Activated CD8-positive, alpha-beta T cell treated with anti-CD3 and anti-CD28 coated beads, Interleukin-2, amount 10 ng/mL, durations not matched to agents 7 days and 5 days (primary cell): ENCODE data around the gene UBE2D3. TPM values are rescaled to one million over a fixed set of nuclear protein-coding genes. Genes with fewer than 3 reads are reported as not detected.
"Not testable (repeated sequence)": the region's sequence is repeated elsewhere in the genome, so short reads cannot be mapped to it uniquely, and the experiment has no call there.

Experiments used
- ATAC-seq: fragments of 150-1000 bp; cut with Tn5 transposase; one replicate; pipeline ENCODE4 v1.10.0; 2021; ENCODE audit warnings: moderate library complexity
- CTCF ChIA-PET: fragments of 350-600 bp; sonication (Branson Sonifier 250); formaldehyde crosslinking; loops from one replicate; lab custom pipeline; 2021; ENCODE audit warnings: antibody characterized with exemption; lab: Charles Lee
- POLR2A ChIA-PET: fragments of 350-600 bp; sonication (Branson Sonifier 250); formaldehyde crosslinking; loops from one replicate; lab custom pipeline; 2021; ENCODE audit warnings: antibody characterized with exemption; lab: Charles Lee
- DNase-seq: peaks from one replicate; pipeline ENCODE4 v3.0.0-alpha.2; 2020
- H3K27ac Mint-ChIP-seq: one replicate; pipeline ENCODE4 v1.8.0; 2021; ENCODE audit warnings: mild to moderate bottlenecking, mixed read lengths
- H3K27me3 Mint-ChIP-seq: one replicate; pipeline ENCODE4 v1.8.0; 2021; ENCODE audit warnings: low read depth, mixed read lengths
- H3K36me3 Mint-ChIP-seq: one replicate; pipeline ENCODE4 v1.8.0; 2021; ENCODE audit warnings: low read depth, mixed read lengths
- H3K4me1 Mint-ChIP-seq: one replicate; pipeline ENCODE4 v1.8.0; 2021; ENCODE audit warnings: low read depth, mixed read lengths
- H3K4me3 Mint-ChIP-seq: one replicate; pipeline ENCODE4 v1.8.0; 2021; ENCODE audit warnings: mild to moderate bottlenecking, mixed read lengths
- H3K9me3 Mint-ChIP-seq: one replicate; pipeline ENCODE4 v1.8.0; 2022; ENCODE audit warnings: mixed read lengths; ENCODE audit not compliant: insufficient read depth
- total RNA-seq, 2 experiments: library from RNA; stranded (reverse); gene quantifications; one replicate each; pipeline ENCODE4 v1.2.3, GENCODE V29; 2021

The UBE2D3 gene
- 100 to 1,000 TPM; 388 to 409 TPM for total RNA-seq

DNA sequence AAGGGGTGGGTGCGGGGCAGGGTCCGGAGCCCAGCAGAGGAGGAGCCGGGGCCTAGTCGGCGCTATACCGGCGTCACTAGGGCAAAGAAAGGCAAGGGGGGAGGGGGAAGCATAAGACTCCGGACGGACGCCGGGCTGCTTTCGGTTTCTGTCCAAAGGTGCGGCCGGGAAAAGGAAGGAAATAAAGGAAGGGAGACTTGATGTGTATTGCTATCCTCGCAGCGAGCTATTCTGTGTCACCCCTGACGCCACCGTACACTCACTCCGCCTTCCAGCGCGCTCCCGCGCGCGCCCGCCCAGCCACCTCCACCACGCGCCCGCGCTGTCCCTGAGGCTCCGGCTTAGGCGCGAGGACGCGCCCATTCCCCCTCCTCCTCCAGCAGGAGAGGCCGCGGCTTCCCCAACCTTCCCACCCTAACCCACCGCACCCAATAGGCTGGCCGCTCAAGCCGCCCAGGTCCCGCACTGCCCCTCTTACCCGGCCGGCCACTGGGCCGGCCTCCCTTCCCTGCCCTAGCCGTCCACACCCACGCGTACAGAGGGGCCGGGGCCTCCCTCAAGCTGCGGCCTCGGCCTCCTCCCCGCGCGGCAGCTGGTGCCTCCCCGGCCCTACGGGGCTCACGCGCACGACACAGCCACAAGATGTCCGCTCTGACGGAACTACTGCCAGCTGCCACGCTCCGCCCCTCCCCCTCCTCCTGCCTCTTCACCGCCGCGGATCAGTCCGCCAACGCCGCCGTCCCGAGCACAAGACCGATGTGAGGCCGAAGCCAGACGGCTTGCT is at the start of gene UBE2D3:
Gene UBE2D3, minus strand, starts transcription at position 662 of the 784 bp plus-strand sequence. CDS start 1,043 bp downstream, outside the sequence.
- POLR2A ChIA-PET: interaction anchor here (0.6 to 10.8 kb wide), 39 partner anchors 10 to 482 kb away, joined by 3 to 346 read pairs (median 5); partner anchors contain the start of genes CISD2, MANBA, NFKB1 and SLC39A8
- Mint-ChIP-seq H3K27ac (no peak within 1 kb of the TSS), H3K9me3 (no peaks in the 10 kb centered on the region), H3K4me3 (no peak within 1 kb of the TSS), H3K36me3 (peaks cover 17% of the 10 kb centered on the region), H3K4me1 (peaks cover 34% of the 10 kb centered on the region), H3K27me3 (no peaks in the 10 kb centered on the region)
- peak; percentile 54 for ATAC-seq
- CTCF ChIA-PET: interaction anchor here (0.7 to 4.4 kb wide), 16 partner anchors 10 to 482 kb away, joined by 3 to 48 read pairs (median 4); partner anchors contain the start of genes BDH2, CISD2, MANBA and SLC39A8
- DNase-seq: peak; percentile 96

- peaks cover 11% of the 10 kb centered on the region for H3K9me3 Mint-ChIP-seq
- peaks cover 39% of the 10 kb centered on the region for H3K4me1 Mint-ChIP-seq
- ChIA-PET POLR2A (interaction anchor here (4.5 kb wide), 1 partner anchor 45 kb away, joined by 29 read pairs; the partner anchor contains the start of gene UBE2D3), CTCF (no interaction called here)
- H3K27me3 Mint-ChIP-seq: no peaks in the 10 kb centered on the region
- peak overlapping the region; percentile 8 for H3K27ac Mint-ChIP-seq
- ATAC-seq (no peak), DNase-seq (no peak)
- no peak overlapping the region for H3K4me3 Mint-ChIP-seq
- peaks cover 53% of the 10 kb centered on the region for H3K36me3 Mint-ChIP-seq
Observed at GRCh38 chr4:102871772-102872171, 44.4 kb upstream of the UBE2D3 start.

- CTCF ChIA-PET: interaction anchor here (0.7 to 3.9 kb wide), 8 partner anchors 9 to 437 kb away, joined by 3 to 48 read pairs (median 3); partner anchors contain the start of gene UBE2D3
- DNase-seq: no peak
- no peak for ATAC-seq
- H3K27me3 Mint-ChIP-seq: no peaks in the 10 kb centered on the region
- POLR2A ChIA-PET: interaction anchor here (0.6 to 5.4 kb wide), 22 partner anchors 8 to 525 kb away, joined by 3 to 346 read pairs (median 4); partner anchors contain the start of genes MANBA, NFKB1, SLC39A8 and UBE2D3
- H3K9me3 Mint-ChIP-seq: no peaks in the 10 kb centered on the region
- peaks cover 58% of the 10 kb centered on the region for H3K4me1 Mint-ChIP-seq
- H3K27ac Mint-ChIP-seq: peak overlapping the region; percentile 98
- peak overlapping the region; percentile 98 for H3K4me3 Mint-ChIP-seq
- H3K36me3 Mint-ChIP-seq: peaks cover 44% of the 10 kb centered on the region
Observed at GRCh38 chr4:102869569-102870197, 42.3 kb upstream of the UBE2D3 start.

- ChIA-PET CTCF (interaction anchor here (0.7 to 3.9 kb wide), 9 partner anchors 9 to 437 kb away, joined by 3 to 48 read pairs (median 3); partner anchors contain the start of gene UBE2D3), POLR2A (interaction anchor here (0.6 to 5.4 kb wide), 24 partner anchors 9 to 524 kb away, joined by 3 to 346 read pairs (median 4); partner anchors contain the start of genes MANBA, NFKB1, SLC39A8 and UBE2D3)
- Mint-ChIP-seq H3K27me3 (no peaks in the 10 kb centered on the region), H3K4me1 (peaks cover 62% of the 10 kb centered on the region), H3K4me3 (peak within 1 kb of the TSS; percentile 98), H3K9me3 (no peaks in the 10 kb centered on the region), H3K27ac (peak within 1 kb of the TSS; percentile 98), H3K36me3 (peaks cover 43% of the 10 kb centered on the region)
- DNase-seq (peak; percentile 95), ATAC-seq (peak; percentile 88)
Observed at GRCh38 chr4:102868781-102869568, 41.6 kb upstream of the UBE2D3 start, which contains the start of gene CISD2. CISD2 (plus strand) TSS chr4:102868992; CDS start chr4:102869085, 93 bp downstream.

DNA sequence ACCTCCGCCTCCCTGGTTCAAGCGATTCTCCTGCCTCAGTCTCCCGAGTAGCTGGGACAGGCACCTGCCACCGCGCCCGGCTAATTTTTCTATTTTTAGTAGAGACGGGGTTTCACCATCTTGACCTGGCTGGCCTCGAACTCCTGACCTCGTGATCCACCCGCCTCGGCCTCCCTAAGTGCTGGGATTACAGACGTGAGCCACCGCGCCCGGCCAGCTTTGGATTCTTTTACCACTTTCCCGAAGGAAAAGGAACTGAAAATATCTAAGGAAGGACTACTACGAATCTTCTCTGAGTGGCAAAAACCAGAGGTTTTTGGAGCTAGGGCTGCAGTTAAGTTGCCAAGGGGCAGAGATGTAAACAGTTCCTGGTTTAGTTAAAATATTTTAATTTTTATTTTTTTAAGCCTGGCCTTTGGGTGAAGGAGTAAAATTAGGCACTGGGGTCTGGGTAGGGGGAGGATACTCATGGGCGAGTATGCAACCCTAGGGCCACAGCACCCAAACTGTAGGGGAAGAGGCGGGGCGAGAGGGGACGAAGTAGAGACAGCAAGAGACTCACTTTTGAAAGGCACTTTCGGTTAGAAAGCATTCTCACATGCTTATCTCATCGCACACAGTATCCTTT is 40.9 kb upstream of the UBE2D3 start:
- H3K36me3 Mint-ChIP-seq: peaks cover 42% of the 10 kb centered on the region
- H3K4me3 Mint-ChIP-seq: peak overlapping the region; percentile 98
- CTCF ChIA-PET: interaction anchor here (1.2 to 3.9 kb wide), 5 partner anchors 8 to 141 kb away, joined by 3 to 48 read pairs (median 3); partner anchors contain the start of gene UBE2D3
- H3K27ac Mint-ChIP-seq: peak overlapping the region; percentile 98
- DNase-seq (peak; percentile 39), ATAC-seq (no peak)
- POLR2A ChIA-PET: interaction anchor here (0.8 to 5.4 kb wide), 13 partner anchors 10 to 523 kb away, joined by 3 to 346 read pairs (median 6); partner anchors contain the start of genes MANBA, NFKB1, SLC39A8 and UBE2D3
- peaks cover 6% of the 10 kb centered on the region for H3K9me3 Mint-ChIP-seq
- peaks cover 62% of the 10 kb centered on the region for H3K4me1 Mint-ChIP-seq
- no peaks in the 10 kb centered on the region for H3K27me3 Mint-ChIP-seq

GRCh38 chr4:102867278-102868152 is 40.2 kb upstream of the UBE2D3 start:
- ChIA-PET CTCF (interaction anchor here (1.3 to 3.9 kb wide), 3 partner anchors 41 to 142 kb away, joined by 3 to 48 read pairs (median 9); partner anchors contain the start of gene UBE2D3), POLR2A (interaction anchor here (0.9 to 5.4 kb wide), 8 partner anchors 30 to 367 kb away, joined by 4 to 346 read pairs (median 8); partner anchors contain the start of genes MANBA, NFKB1 and UBE2D3)
- peaks cover 40% of the 10 kb centered on the region for H3K36me3 Mint-ChIP-seq
- DNase-seq (no peak), ATAC-seq (no peak)
- no peaks in the 10 kb centered on the region for H3K27me3 Mint-ChIP-seq
- peak overlapping the region; percentile 98 for H3K27ac Mint-ChIP-seq
- peak overlapping the region; percentile 98 for H3K4me3 Mint-ChIP-seq
- peaks cover 57% of the 10 kb centered on the region for H3K4me1 Mint-ChIP-seq
- H3K9me3 Mint-ChIP-seq: peaks cover 9% of the 10 kb centered on the region

DNA sequence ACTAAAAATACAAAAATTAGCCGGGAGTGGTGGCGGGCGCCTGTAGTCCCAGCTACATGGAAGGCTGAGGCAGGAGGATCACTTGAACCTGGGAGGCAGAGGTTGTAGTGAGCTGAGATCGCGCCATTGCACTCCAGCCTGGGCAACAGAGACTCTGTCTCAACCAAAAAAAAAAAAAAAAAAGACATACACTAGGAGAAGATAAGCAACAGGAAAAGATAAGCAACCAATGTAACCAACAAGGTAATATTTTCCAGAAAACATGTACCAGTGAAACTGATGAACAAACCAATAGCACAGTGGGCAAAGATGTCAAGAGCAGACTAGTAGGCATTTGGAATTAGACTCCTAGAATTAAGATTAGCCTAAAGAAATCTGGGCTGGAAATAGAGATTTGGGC is 38.0 kb upstream of the UBE2D3 start:
- Mint-ChIP-seq H3K36me3 (peaks cover 48% of the 10 kb centered on the region), H3K9me3 (peaks cover 14% of the 10 kb centered on the region), H3K4me1 (peaks cover 45% of the 10 kb centered on the region), H3K27ac (peak overlapping the region; percentile 43)
- ATAC-seq, DNase-seq, H3K27me3 Mint-ChIP-seq, CTCF ChIA-PET, H3K4me3 Mint-ChIP-seq: not testable (repeated sequence)
- POLR2A ChIA-PET: interaction anchor here (0.7 to 5.4 kb wide), 2 partner anchors 26 to 40 kb away, joined by 3 to 346 read pairs; partner anchors contain the start of gene UBE2D3

DNA sequence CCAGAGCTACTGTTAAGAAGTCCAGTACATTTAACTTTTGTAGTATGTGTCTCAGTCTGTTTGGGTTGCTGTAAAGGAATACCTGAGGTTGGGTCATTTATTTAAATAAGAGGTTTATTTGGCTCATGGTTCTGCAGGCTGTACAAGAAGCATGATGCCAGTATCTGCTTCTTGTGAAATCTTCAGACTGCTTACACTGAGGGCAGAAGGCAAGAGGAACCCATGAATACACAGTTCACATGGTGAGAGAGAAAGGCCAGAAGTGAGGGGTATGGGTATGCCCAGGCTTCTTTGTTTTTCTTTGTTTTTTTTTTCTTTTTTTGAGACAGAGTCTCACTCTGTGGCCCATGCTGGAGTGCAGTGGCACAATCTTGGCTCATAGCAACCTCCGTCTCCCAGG is 35.4 kb upstream of the UBE2D3 start:
- peaks cover 25% of the 10 kb centered on the region for H3K9me3 Mint-ChIP-seq
- H3K36me3 Mint-ChIP-seq: peaks cover 59% of the 10 kb centered on the region
- no peak overlapping the region for H3K4me3 Mint-ChIP-seq
- no peak for ATAC-seq
- no peak overlapping the region for H3K27ac Mint-ChIP-seq
- peaks cover 42% of the 10 kb centered on the region for H3K4me1 Mint-ChIP-seq
- H3K27me3 Mint-ChIP-seq: no peaks in the 10 kb centered on the region
- POLR2A ChIA-PET: interaction anchor here (2.3 kb wide), 1 partner anchor 35 kb away, joined by 6 read pairs; no protein-coding TSS in a partner anchor
- DNase-seq: no peak
- CTCF ChIA-PET: interaction anchor here (1.6 kb wide), 1 partner anchor 11 kb away, joined by 5 read pairs; no protein-coding TSS in a partner anchor

- no peak for DNase-seq
- Mint-ChIP-seq H3K36me3 (peaks cover 59% of the 10 kb centered on the region), H3K4me1 (peaks cover 35% of the 10 kb centered on the region), H3K27me3 (no peaks in the 10 kb centered on the region), H3K9me3 (peaks cover 25% of the 10 kb centered on the region), H3K4me3 (no peak overlapping the region), H3K27ac (no peak overlapping the region)
- ChIA-PET CTCF (interaction anchor here (1.6 kb wide), 1 partner anchor 10 kb away, joined by 5 read pairs; no protein-coding TSS in a partner anchor), POLR2A (no interaction called here)
- ATAC-seq: no peak
Observed at GRCh38 chr4:102862016-102862415, 34.7 kb upstream of the UBE2D3 start.
